Epithelial cell of esophagus (primary cell): Measurements from ENCODE around the gene SPAG4.

Experiments
- DNase-seq: peaks from one replicate; pipeline ENCODE4 v3.0.0; 2010; ENCODE audit warnings: low read depth
- H3K4me3 ChIP-seq: 2 replicates; pipeline ENCODE4 v1.5.1; 2011; ENCODE audit warnings: mild to moderate bottlenecking, low read length, control low read depth
- CTCF ChIP-seq: IDR thresholded peaks from 2 replicates; pipeline ENCODE4 v1.5.1; 2011; ENCODE audit warnings: low read depth, mild to moderate bottlenecking, low read length, control low read depth, inconsistent platforms; ENCODE audit not compliant: insufficient read depth; ENCODE audit errors: missing control alignments

SPAG4 gene

GRCh38 chr20:35615667-35616464, at the start of gene SPAG4:
Gene SPAG4 (plus strand): TSS chr20:35615829. CDS start chr20:35616004, 175 bp downstream.
- no peak for TF ChIP-seq CTCF
- H3K4me3 ChIP-seq: peak within 1 kb of the TSS; percentile 64
- peak; percentile 100 for DNase-seq

GRCh38 chr20:35568645-35569044, 47.0 kb upstream of the SPAG4 start:
- peak; percentile 55 for TF ChIP-seq CTCF
- DNase-seq: peak; percentile 47
- no peak overlapping the region for H3K4me3 ChIP-seq

- H3K4me3 ChIP-seq: no peak overlapping the region
- DNase-seq: no peak
- no peak for TF ChIP-seq CTCF
Observed at GRCh38 chr20:35571555-35571954, 44.1 kb upstream of the SPAG4 start.

- no peak for TF ChIP-seq CTCF
- DNase-seq: no peak
- no peak overlapping the region for H3K4me3 ChIP-seq
Observed at GRCh38 chr20:35572838-35573237, 42.8 kb upstream of the SPAG4 start.

GRCh38 chr20:35575958-35576357, 39.7 kb upstream of the SPAG4 start:
- no peak for TF ChIP-seq CTCF

GRCh38 chr20:35576816-35577215, 38.8 kb upstream of the SPAG4 start:
- no peak for DNase-seq
- no peak overlapping the region for H3K4me3 ChIP-seq
- TF ChIP-seq CTCF: no peak

More at GRCh38 chr20:35575958-35576357, 39.7 kb upstream of the SPAG4 start:
- peak; percentile 89 for DNase-seq
- H3K4me3 ChIP-seq: no peak overlapping the region

GRCh38 chr20:35578469-35578868, 37.2 kb upstream of the SPAG4 start:
- H3K4me3 ChIP-seq: no peak overlapping the region
- DNase-seq: peak; percentile 35
- no peak for TF ChIP-seq CTCF
